Mesothelial cell of epicardium (in vitro differentiated cells): ENCODE results near the gene CYTH1. TPM values are rescaled to one million over a fixed set of nuclear protein-coding genes. Genes with fewer than 3 reads are reported as not detected.

ENCODE experiments used
- DNase-seq, 2 experiments: peaks; one replicate each; pipeline ENCODE4 v3.0.0; 2021; ENCODE audit warnings: low spot score in 2 of 2; ENCODE audit not compliant: unreplicated experiment in 2 of 2
- H3K27ac Mint-ChIP-seq: 2 replicates; pipeline ENCODE4 v1.8.0; 2021; ENCODE audit warnings: mixed read lengths
- H3K27me3 Mint-ChIP-seq: 2 replicates; pipeline ENCODE4 v1.8.0; 2021; ENCODE audit warnings: low read depth, mixed read lengths
- H3K36me3 Mint-ChIP-seq: 2 replicates; pipeline ENCODE4 v1.8.0; 2021; ENCODE audit warnings: mixed read lengths
- H3K4me1 Mint-ChIP-seq: 2 replicates; pipeline ENCODE4 v1.8.0; 2021; ENCODE audit warnings: mixed read lengths
- H3K4me3 Mint-ChIP-seq: 2 replicates; pipeline ENCODE4 v1.8.0; 2021; ENCODE audit warnings: mild to moderate bottlenecking, moderate library complexity, mixed read lengths
- H3K9me3 Mint-ChIP-seq: 2 replicates; pipeline ENCODE4 v1.8.0; 2021; ENCODE audit warnings: mixed read lengths
- CTCF ChIP-seq: fragments of 200-600 bp; sonication (generic); IDR thresholded peaks from one replicate; pipeline ENCODE4 v1.5.0; 2021; ENCODE audit warnings: antibody characterized with exemption; ENCODE audit not compliant: unreplicated experiment
- total RNA-seq: library from RNA; stranded (reverse); gene quantifications from 3 replicates; pipeline ENCODE4 v1.2.1, GENCODE V29; 2021

The CYTH1 gene
- total RNA-seq, 1 donor from 2014 or later: 42.8 TPM

- no peak overlapping the region for H3K27ac Mint-ChIP-seq
- H3K27me3 Mint-ChIP-seq: no peaks in the 10 kb centered on the region
- no peak for DNase-seq
- H3K36me3 Mint-ChIP-seq: no peaks in the 10 kb centered on the region
- peaks cover 10% of the 10 kb centered on the region for H3K4me1 Mint-ChIP-seq
- no peak overlapping the region for H3K4me3 Mint-ChIP-seq
- no peak for TF ChIP-seq CTCF
- H3K9me3 Mint-ChIP-seq: no peaks in the 10 kb centered on the region
Observed at GRCh38 chr17:78644931-78645351, 137.1 kb downstream of the CYTH1 start.

- DNase-seq: no peak
- no peak overlapping the region for H3K4me3 Mint-ChIP-seq
- no peaks in the 10 kb centered on the region for H3K27me3 Mint-ChIP-seq
Observed at GRCh38 chr17:78644224-78644623, 137.8 kb downstream of the CYTH1 start.

GRCh38 chr17:78643326-78643725, 138.7 kb downstream of the CYTH1 start:
- Mint-ChIP-seq H3K36me3 (no peaks in the 10 kb centered on the region), H3K9me3 (no peaks in the 10 kb centered on the region), H3K4me3 (no peak overlapping the region), H3K4me1 (peaks cover 4% of the 10 kb centered on the region), H3K27ac (no peak overlapping the region), H3K27me3 (no peaks in the 10 kb centered on the region)
- DNase-seq: no peak
- TF ChIP-seq CTCF: no peak

More at GRCh38 chr17:78644224-78644623, 137.8 kb downstream of the CYTH1 start:
- TF ChIP-seq CTCF: no peak
- Mint-ChIP-seq H3K36me3 (no peaks in the 10 kb centered on the region), H3K9me3 (no peaks in the 10 kb centered on the region), H3K27ac (no peak overlapping the region), H3K4me1 (peaks cover 4% of the 10 kb centered on the region)

- Mint-ChIP-seq H3K4me3 (no peak overlapping the region), H3K27me3 (no peaks in the 10 kb centered on the region), H3K9me3 (no peaks in the 10 kb centered on the region), H3K4me1 (peaks cover 4% of the 10 kb centered on the region), H3K27ac (no peak overlapping the region), H3K36me3 (no peaks in the 10 kb centered on the region)
- TF ChIP-seq CTCF: no peak
- no peak for DNase-seq
Observed at GRCh38 chr17:78642707-78643106, 139.4 kb downstream of the CYTH1 start.

- no peak for DNase-seq
- H3K27me3 Mint-ChIP-seq: no peaks in the 10 kb centered on the region
- no peak overlapping the region for H3K27ac Mint-ChIP-seq
- no peaks in the 10 kb centered on the region for H3K4me1 Mint-ChIP-seq
- peaks cover 6% of the 10 kb centered on the region for H3K9me3 Mint-ChIP-seq
- no peak for TF ChIP-seq CTCF
- no peak overlapping the region for H3K4me3 Mint-ChIP-seq
- no peaks in the 10 kb centered on the region for H3K36me3 Mint-ChIP-seq
Observed at GRCh38 chr17:78641666-78642065, 140.4 kb downstream of the CYTH1 start.

GRCh38 chr17:78641243-78641642, 140.8 kb downstream of the CYTH1 start:
- no peak for TF ChIP-seq CTCF
- H3K36me3 Mint-ChIP-seq: no peaks in the 10 kb centered on the region
- no peak for DNase-seq

More at GRCh38 chr17:78641243-78641642, 140.8 kb downstream of the CYTH1 start:
- H3K27me3 Mint-ChIP-seq: no peaks in the 10 kb centered on the region
- H3K9me3 Mint-ChIP-seq: peaks cover 6% of the 10 kb centered on the region
- H3K27ac Mint-ChIP-seq: no peak overlapping the region
- H3K4me1 Mint-ChIP-seq: no peaks in the 10 kb centered on the region
- no peak overlapping the region for H3K4me3 Mint-ChIP-seq
